Measurements from ENCODE around the gene HOOK2. TPM values are rescaled to one million over a fixed set of nuclear protein-coding genes. Genes with fewer than 3 reads are reported as not detected.

HOOK2 gene
- total and polyA plus RNA-seq, 2 of the 8 experiments (the other 6 are each of a cell fraction or from before 2014, with no cell fraction given) = 23.8 to 63.2 TPM

- H3K23ac ChIP-seq (ENCODE audit: insufficient read length) = no peak overlapping the region
- peak; percentile 77 for FAIRE-seq
- H4K8ac ChIP-seq (ENCODE audit: extremely low read depth, insufficient read depth, low read length) = peak overlapping the region; percentile 97; the same call in 1 of the 2 replicates
- 1% methylated on average over 21 of the region's 32 CpGs; no CpG with 5 or more reads in 1 of the 2 experiments for WGBS, 2 experiments (ENCODE audit: extremely low coverage in 1 of 2, insufficient coverage in 1 of 2, insufficient read length in 1 of 2, insufficient replicate concordance in 2 of 2, low coverage in 1 of 2, low lambda C conversion rate in 2 of 2, missing lambda C conversion rate in 1 of 2)
- CTCF ChIA-PET (ENCODE audit: partially characterized antibody) = interaction anchor here (0.7 to 3.9 kb wide), 9 partner anchors 11 to 125 kb away, joined by 3 to 20 read pairs (median 5); partner anchors contain the start of gene TRIR
- H3K79me2 ChIP-seq (ENCODE audit: control insufficient read depth in 1 of 2, insufficient read depth in 2 of 2, low read length in 2 of 2) = peaks cover 27 to 53% of the 10 kb centered on the region in 2 experiments
- peaks cover 4 to 12% (median 7%) of the 10 kb centered on the region in 4 experiments; a peak in 6 of 8 replicates for H3K36me3 ChIP-seq (ENCODE audit: control insufficient read depth in 2 of 4, insufficient read depth in 4 of 4, low read length in 3 of 4)
- POLR2A ChIA-PET (ENCODE audit: partially characterized antibody) = interaction anchor here (0.6 to 12.9 kb wide), 32 partner anchors 9 to 433 kb away, joined by 3 to 258 read pairs (median 5); partner anchors contain the start of genes BEST2, DHPS, FBXW9 and GCDH
- peaks cover 0 to 6% (median 2%) of the 10 kb centered on the region in 4 experiments; a peak in 5 of 7 replicates for H3K4me1 ChIP-seq (replicated peaks in 1 of 4; ENCODE audit: control insufficient read depth in 3 of 4, insufficient read depth in 4 of 4, low read length in 3 of 4)
- H3K79me1 ChIP-seq (ENCODE audit: low read depth, low read length) = peaks cover 12% of the 10 kb centered on the region; the same call in 1 of the 2 replicates
- H4K20me1 ChIP-seq (replicated peaks in 1 of 2; ENCODE audit: control insufficient read depth in 1 of 2, insufficient read depth in 2 of 2, low read length in 2 of 2) = peaks cover 4 to 11% of the 10 kb centered on the region in 2 experiments
- peak overlapping the region; percentile 93 to 98 for H3K4me2 ChIP-seq (ENCODE audit: insufficient read depth in 1 of 2, low read depth in 2 of 2, low read length in 2 of 2)
- peak overlapping the region; percentile 56 for H3K56ac ChIP-seq (replicated peaks; ENCODE audit: insufficient read length, low read depth, low read length)
- H4K5ac ChIP-seq (ENCODE audit: insufficient read length, low read depth, low read length) = peak overlapping the region; percentile 53
- no peaks in the 10 kb centered on the region for H3K9me3 ChIP-seq (ENCODE audit: insufficient read depth in 2 of 2, low read depth in 1 of 2, low read length in 1 of 2)
- H3K27me3 ChIP-seq (replicated peaks in 1 of 4; ENCODE audit: control insufficient read depth in 3 of 4, extremely low read depth in 1 of 4, insufficient read depth in 3 of 4, low read length in 3 of 4) = no peaks in the 10 kb centered on the region
- no peak overlapping the region for H3K14ac ChIP-seq (ENCODE audit: insufficient read length)
- peak overlapping the region; percentile 87; the same call in 1 of the 2 replicates for H2BK5ac ChIP-seq (ENCODE audit: low read depth, low read length)
- H2BK12ac ChIP-seq (ENCODE audit: low read depth, low read length) = peak overlapping the region; percentile 86; the same call in 1 of the 2 replicates
- no peak overlapping the region for H2BK20ac ChIP-seq (ENCODE audit: low read length)
- no peak overlapping the region; the same call in 1 of the 2 replicates for H2BK15ac ChIP-seq (ENCODE audit: low read length)
- peak overlapping the region; percentile 80 to 93 (median 82) for H3K4me3 ChIP-seq (ENCODE audit: extremely low read depth in 1 of 4, insufficient read depth in 2 of 4, low read depth in 3 of 4, low read length in 4 of 4)
- H3K27ac ChIP-seq (ENCODE audit: low read depth, low read length) = peak overlapping the region; percentile 87
- peaks cover 10% of the 10 kb centered on the region for H3K23me2 ChIP-seq (ENCODE audit: low read depth, low read length)
- H4K91ac ChIP-seq (replicated peaks; ENCODE audit: insufficient read length, low read length) = peak overlapping the region; percentile 78
- peak overlapping the region; percentile 5 for H2BK120ac ChIP-seq (replicated peaks; ENCODE audit: low read depth, low read length)
- peak; percentile 91 for DNase-seq (ENCODE audit: low read depth in 1 of 2, low spot score in 2 of 2)
- H3K4ac ChIP-seq (replicated peaks; ENCODE audit: insufficient read length, low read depth, low read length) = peak overlapping the region; percentile 40
- peak overlapping the region; percentile 76 to 97 (median 89) for H3K9ac ChIP-seq (replicated peaks in 1 of 4; ENCODE audit: extremely low read depth in 1 of 4, low read depth in 3 of 4, low read length in 3 of 4)
- H2AK5ac ChIP-seq (ENCODE audit: low read depth, low read length) = 0 out of 2 replicates have a peak overlapping the region, but pooled peaks have one; percentile 42
- H3K18ac ChIP-seq (ENCODE audit: extremely low read depth, low read length) = peak overlapping the region; percentile 76
- H2AFZ ChIP-seq (ENCODE audit: low read length) = no peak overlapping the region
- TF ChIP-seq POLR2A (IDR thresholded peaks at IDR 0.05; ENCODE audit: control extremely low read depth in 1 of 2, low read depth in 2 of 2, low read length in 2 of 2) (peak; percentile 55 to 89), EGR1 (IDR thresholded peaks at IDR 0.05; ENCODE audit: borderline replicate concordance, low read depth, low read length) (peak; percentile 84), KDM4A (IDR thresholded peaks at IDR 0.05; ENCODE audit: low read depth, low read length, severe bottlenecking) (no peak), JUND (IDR thresholded peaks at IDR 0.05; ENCODE audit: low read length) (no peak), SIX5 (IDR thresholded peaks at IDR 0.05; ENCODE audit: low read depth, low read length) (no peak; the same call in 1 of the 2 replicates), MAX (IDR thresholded peaks at IDR 0.05) (peak; percentile 91), BRCA1 (IDR thresholded peaks at IDR 0.05; ENCODE audit: low read depth, low read length) (no peak), SIN3A (conservative IDR thresholded peaks at IDR 0.05 in 1 of 2, IDR thresholded peaks at IDR 0.05 in 1 of 2; ENCODE audit: low read depth in 1 of 2, low read length in 2 of 2) (peak; percentile 83 to 93; a peak in 3 of 4 replicates), KDM5A (IDR thresholded peaks at IDR 0.05; ENCODE audit: low read length) (no peak), ASH2L (IDR thresholded peaks at IDR 0.05; ENCODE audit: low read length) (peak; percentile 9), GTF2F1 (IDR thresholded peaks at IDR 0.05; ENCODE audit: borderline replicate concordance, low read depth, low read length) (peak; percentile 91; the same call in 1 of the 2 replicates)
Measured at GRCh38 chr19:12722566-12723380, 52.6 kb downstream of the HOOK2 start.
